ENCODE data around the gene VTN.
"Not testable (repeated sequence)": the region's sequence is repeated elsewhere in the genome, so short reads cannot be mapped to it uniquely, and the experiment has no call there.

VTN gene

DNA sequence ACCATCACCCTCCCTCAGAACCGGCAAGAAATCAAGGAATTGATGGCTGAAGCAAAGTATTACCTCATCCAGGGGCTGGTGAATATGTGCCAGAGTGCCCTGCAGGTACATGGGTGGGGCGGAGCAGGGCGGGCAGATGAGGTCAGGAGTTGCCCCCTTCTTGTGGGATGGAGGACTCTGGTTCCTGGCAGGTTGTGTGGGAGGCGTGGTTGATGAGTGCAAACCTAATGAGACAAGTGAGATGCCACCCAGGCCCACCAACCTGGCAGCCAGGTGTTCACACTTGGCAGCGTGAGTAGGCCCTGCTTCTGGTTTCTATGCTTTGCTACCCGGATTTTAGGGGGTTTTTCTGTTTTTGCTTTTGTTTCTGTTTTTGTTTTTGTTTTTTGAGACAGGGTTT lies 29.7 kb downstream of the VTN start:
- DNase-seq (ENCODE audit: low read depth): no peak

- DNase-seq (ENCODE audit: low read depth): no peak
These were observed 30.7 kb downstream of the VTN start for GRCh38 chr17:28339431-28339830.

DNA sequence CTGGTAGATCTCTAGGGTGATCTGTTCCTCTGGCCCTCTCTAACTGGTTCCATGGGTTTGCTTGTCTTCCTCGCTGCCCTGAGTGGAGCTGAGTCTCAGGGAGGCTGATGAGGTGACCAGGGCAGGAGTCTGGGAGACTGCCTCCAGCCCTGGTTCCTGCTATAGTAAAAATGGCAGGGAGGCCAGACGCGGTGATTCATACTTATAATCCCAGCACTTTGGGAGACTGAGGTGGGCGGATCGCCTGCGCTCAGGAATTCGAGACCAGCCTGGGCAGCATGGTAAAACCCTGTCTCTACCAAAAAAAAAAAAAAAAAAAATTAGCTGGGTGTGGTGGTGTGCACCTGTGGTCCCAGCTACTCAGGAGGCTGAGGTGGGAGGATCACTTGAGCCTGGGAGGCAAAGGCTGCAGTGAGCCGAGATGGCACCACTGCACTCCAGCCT lies 31.3 kb downstream of the VTN start:
- DNase-seq (ENCODE audit: low read depth): not testable (repeated sequence)

DNA sequence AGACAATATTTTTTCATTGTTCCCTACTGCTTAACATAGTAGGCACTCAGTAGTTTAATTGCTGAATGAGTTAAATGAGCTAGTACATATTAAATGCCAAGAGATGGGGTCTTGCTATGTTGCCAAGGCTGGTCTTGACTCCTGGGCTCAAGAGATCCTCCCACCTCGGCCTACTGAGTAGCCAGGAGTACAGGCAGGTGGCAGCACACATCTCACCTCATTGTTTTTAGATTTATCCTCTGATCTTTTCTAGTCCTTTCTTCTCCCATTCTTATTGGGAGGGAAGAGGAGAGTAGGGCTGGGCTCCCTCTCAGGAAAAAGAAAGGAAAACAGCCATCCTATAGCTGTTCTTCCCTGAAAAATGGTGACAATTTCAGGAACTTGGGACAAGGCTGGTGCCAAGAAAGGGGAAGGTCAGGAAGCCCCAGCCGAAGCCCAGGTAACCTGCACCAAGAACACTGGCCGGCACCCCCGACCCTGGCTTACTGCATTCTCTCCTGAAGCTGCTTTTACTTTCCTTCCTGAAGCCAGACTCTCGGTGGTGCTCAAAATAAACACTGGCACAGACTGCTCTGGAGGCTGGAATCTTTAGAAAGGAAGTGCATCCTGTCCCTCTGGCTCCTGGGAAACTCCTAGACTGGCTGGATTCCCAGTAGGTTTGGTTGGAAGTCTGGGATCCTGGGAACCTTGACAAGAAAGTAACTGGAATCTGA lies 31.9 kb downstream of the VTN start:
- no peak for DNase-seq (ENCODE audit: low read depth)

DNA sequence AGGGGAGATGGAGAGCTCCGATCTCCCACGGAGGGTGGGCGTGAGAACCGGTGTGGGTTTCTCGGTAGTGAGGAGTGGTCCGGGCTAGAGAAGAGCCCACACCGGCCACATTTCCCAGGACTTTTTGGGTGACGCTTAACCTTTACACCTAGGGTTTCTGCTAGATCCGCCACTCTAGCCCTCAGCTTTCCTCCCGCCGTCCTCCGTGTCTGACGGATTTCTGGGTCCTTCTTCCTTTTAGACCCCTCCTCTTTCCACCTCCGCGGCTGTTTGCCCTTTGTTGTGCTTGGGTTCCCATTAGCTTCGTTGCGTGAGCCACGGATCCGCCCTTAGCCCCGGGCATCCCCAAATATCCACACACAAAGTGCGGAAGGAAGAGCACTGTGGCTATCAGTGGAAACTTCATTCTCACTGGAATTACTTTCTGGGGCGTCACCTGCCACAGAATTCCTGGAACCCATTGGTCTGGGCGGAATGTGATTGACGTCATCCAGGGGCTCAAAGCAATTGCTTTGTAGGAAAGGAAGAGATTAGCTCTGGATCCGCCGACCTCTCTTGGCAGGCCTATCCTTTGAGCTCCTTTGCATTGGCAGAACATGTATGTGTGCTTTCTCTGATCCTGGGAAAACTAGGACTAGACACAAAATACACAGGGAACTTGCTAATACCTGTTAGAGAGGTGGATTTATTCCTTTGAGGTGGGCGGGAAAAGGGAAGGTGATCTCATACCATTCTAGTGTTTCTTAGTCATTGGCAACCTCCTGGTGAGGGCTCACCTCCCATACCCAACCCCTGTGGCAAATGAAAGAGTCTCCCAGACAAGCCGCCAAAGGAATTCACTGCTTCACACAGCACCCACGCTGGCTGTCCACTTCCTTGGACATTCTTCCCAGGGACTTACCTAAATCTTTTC lies 33.9 kb downstream of the VTN start:
- no peak for DNase-seq (ENCODE audit: low read depth)

DNA sequence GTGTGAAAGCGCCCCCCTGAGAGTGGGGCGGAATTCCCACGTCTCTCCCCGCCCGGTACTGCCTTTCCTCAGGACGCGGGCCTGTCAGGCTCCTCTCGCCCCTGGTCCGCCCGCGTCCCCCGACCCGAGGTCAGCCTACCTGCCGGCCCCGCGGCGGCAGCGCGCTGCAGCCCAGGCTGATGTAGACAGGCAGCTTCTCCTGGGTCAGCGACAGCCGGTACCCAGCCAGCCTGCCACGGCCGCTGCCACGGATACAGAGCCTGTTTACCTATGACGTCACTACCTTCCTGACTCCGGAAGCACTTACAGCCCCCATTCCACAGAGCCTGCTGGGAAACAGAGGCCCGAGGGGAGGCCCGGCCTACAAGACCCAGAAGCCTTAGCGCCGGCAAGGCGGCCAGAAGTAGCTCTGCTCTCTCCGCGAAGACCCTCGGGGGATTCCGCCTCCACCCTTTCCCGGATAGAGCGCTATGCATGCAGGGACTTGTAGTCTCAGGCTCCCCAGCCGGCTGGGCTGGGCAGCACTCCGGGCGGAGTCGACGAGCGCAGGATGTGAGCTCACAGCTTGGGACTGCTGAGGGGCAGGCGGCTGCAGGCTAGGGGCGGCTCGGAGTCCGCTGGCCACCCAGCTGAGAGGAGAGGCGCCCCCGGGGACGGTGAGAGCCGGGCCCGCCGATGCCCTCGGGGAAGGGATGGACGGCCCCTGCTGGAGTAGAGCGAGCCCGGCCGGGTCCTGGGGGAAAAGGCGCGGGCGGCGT lies 34.7 kb downstream of the VTN start, which contains the start of the genes IFT20 and TNFAIP1:
TSS of gene IFT20 (minus strand) at position 272 of the 758 bp plus-strand sequence. CDS start 3,487 bp downstream, outside the sequence.
TSS of gene TNFAIP1 (plus strand) at position 561 of the 758 bp plus-strand sequence. CDS start 3,761 bp downstream, outside the sequence.
- DNase-seq (ENCODE audit: low read depth): peak; percentile 97

DNA sequence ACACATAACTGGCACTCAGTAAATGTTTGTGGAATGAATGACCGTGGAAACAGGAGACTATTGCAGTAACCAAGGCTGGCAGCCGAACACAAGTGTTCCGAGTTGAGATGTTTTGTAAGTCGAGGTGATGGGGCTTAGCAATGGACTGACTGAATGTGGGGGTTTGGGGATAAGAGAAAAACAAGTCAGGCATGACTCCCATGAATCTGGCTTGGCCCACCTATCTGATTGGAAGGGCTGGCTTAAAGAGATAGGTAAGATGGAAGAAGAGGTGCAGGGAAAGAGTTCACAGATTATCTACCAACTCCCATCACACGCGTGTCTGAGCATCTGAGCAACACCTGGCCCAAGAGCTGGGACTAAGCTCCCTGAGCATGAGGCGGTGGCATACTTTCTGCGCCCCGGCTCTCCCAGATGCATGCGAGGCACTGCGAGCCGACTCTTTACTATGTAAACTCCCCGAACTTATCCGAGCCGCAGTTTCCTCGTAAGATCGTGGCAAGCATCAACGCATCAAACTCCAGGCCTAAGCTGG lies 35.4 kb downstream of the VTN start:
- no peak for DNase-seq (ENCODE audit: low read depth)

GRCh38 chr17:28334171-28334570 lies 35.9 kb downstream of the VTN start:
- no peak for DNase-seq (ENCODE audit: low read depth)

- no peak for DNase-seq (ENCODE audit: low read depth)
These were observed 36.9 kb downstream of the VTN start for GRCh38 chr17:28333083-28333746.

DNA sequence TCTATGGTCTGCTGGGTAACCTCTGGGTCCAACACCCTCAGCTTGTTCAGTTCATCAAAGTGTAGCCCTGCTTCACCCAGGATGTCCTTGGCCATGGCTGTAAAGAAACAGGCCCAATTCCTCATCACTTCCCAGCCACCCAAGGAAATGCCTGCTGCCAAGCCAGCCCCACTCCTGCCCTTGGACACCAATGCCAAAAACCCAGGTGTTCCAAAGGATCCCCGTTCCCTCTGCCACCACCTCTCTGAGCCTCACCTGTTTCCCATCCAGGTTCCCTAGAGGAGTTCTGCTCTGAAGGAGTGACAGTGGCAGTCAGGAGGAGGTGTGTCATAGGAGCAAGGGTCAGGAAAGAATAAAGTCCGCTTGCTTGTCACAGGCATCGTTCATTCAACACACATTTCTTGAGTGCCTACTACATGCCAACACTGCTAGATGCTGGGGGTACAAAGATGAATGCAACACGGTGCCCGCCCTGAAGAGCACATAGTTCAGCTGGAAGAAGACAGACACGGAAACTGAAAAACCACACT lies 38.2 kb downstream of the VTN start:
- DNase-seq (ENCODE audit: low read depth): no peak

DNA sequence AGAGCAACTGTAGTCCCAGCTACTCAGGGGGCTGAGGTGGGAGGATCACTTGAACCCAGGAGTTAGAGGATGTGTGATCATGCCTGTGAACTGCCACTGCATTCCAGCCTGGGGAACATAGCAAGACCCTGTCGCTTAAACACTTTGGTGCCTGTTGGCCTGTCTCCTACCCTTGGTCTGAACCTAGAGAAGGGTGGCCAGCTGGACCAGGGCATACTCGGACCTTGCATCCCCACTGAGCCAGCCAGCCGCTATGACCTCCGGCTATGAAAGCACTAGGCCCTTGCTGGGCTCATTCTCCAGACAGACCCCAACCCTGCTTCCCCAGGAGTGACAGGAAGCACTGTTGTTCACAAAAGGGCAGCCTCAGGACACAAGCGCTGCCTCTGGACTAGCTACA lies 39.4 kb downstream of the VTN start:
- no peak for DNase-seq (ENCODE audit: low read depth)

- no peak for DNase-seq (ENCODE audit: low read depth)
These were observed 41.8 kb downstream of the VTN start for GRCh38 chr17:28328325-28328724.

- no peak for DNase-seq (ENCODE audit: low read depth)
These were observed 42.4 kb downstream of the VTN start for GRCh38 chr17:28327709-28328108.

DNA sequence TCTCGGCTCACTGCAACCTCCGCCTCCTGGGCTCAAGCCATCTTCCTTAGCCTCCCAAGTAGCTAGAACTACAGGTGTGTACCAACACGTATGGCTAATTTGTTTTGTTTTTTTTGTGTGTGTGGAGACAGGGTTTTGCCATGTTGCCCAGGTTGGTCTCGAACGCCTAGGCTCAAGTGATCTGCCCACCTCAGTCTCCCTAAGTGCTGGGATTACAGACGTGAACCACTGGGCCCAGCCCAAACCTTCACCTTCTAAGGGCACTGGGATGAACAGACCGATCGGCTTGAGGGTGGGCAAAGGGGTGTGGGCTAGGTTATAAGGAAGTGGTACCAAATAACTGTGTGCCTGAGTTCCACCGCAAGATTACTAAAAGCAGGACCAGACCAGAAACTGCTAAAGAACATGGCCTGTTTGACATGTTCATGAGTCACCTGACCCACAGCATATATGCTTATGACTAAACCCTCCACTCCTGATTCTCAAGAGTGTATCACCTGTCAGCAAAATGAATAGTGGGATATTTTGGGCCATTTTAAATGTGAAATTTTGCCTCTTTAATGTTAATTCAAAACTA lies 43.0 kb downstream of the VTN start:
- no peak for DNase-seq (ENCODE audit: low read depth)

DNA sequence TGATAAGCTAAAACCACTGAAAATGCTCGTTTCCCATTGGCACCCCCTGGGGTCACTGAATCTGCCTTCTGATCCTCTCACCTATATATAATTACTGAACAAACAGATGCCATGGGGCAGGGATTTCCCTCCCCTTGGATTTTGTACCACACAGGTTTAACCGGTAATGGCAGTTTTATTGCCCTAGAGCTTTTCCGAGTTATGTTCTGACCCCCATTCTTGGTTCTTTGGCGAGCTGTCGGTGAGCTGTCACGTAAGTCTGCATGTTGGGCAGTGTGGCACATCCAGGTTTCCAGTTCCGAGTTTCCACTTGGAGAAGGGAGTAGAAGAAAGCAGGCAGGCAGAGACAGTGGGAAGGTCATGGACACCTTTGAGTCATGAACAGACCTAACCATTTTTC lies 44.0 kb downstream of the VTN start:
- DNase-seq (ENCODE audit: low read depth): no peak

DNA sequence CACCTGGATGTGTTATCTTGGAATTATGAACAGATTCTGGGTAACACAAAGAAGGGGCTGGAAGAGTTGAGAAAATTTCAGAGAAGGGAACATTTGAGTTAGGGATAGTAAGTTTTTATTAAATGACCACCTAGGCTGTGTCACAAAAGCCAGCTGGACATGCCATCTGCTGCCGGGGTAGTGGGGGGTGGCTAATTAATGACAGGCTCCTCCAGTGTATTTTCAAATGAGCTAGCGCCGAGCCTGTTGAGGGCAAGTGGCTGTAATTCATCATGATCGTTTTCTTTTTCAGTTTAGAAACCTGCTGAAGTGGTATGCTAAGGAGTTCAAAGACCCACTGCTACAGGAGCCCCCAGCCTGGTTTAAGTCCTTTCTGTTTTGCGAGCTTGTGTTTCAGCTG lies 44.9 kb downstream of the VTN start:
- DNase-seq (ENCODE audit: low read depth): no peak

DNA sequence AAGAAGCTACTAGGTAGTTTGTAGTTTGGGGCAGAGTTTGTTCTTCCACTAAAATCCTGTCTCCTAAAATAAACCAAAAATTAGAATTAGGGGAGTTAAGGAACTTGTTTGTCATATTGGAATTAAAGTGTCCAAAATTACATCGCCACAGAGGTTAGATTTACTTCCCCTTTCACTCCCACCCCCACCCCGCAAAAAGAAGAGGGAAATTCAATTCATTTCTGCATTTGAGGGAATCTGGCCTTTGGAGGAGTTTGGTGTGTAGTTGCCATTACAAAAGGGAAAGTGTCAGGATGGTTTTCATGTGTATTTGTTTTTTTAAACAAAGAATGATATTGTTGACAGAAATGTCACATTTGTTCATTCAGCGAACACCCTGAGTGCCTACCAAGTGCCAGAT lies 45.3 kb downstream of the VTN start:
- no peak for DNase-seq (ENCODE audit: low read depth)

DNA sequence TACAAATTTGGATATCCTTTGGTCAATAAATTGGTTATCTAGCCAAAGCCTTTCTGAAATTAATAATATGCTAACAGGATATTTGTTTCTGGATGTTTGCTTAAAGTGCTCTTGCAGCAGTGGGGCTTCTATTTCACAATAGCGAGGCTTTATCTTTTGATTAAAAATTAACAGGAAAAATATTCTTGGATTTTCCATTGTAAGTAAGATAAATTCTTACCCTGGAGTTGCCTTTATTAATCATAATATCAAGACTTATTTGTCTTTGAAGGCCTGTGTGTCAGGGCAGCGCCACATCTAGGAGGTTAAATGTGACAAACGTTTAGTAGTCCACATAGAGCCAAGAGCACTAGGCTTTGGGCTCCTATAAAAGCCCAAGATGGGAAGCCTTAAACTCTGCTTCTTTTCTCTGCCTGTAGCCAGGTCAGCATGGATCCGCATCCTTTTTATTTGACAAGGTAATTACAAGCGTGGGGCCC lies 45.8 kb downstream of the VTN start:
- no peak for DNase-seq (ENCODE audit: low read depth)

- DNase-seq (ENCODE audit: low read depth): no peak
These were observed 49.7 kb downstream of the VTN start for GRCh38 chr17:28320215-28321061.

GRCh38 chr17:28319598-28319935 lies 50.5 kb downstream of the VTN start:
- DNase-seq (ENCODE audit: low read depth): no peak

Measured in activated T-helper 1 cell treated with Interleukin-2 at 50 U/mL for 16 hours (primary cell).